ENCODE measurements around the gene SLC10A3.

SLC10A3 gene

DNA sequence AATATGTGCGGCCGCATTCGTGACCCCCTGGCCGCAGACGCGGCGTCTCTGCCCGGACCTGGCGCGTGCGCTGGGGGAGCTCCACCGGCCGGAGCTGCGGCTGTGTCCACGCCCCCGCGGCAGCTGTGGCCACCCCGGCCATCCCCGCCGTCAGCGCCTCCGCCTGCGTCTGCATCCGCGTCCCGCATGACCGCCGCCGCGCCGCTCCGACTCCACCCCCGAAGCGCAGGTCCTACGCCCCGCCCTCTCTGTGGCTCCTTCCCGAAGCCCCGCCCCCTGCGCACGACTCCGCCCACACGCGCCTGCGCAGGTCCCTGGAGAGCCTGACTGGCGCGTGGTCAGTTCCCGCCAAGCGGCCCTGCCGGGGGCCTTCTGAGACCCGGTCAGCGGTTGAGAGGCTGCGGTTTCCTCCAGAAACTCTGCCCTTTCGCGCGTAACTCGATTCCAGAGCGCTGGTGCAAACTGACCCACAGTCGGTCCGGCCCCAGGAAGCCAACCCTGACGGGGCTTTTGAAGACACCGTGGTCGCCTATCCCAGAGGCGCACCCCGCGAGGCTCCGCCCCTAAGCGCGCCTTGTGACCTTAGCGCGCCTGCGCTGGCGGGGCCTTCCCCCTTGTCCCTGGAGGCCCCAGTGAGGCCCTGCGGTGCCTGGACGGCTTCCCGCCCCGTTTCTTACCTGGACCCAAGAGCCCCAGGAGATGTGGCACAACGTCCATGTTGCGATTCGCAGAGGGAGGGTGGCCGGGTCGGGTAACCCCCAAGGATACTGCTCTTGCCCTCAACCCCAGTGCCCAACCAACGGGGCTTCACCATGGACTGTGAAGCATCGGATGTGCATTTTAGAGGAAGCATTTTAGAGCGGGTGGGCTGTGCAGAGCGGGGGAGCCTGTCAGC is 11.5 kb downstream of the SLC10A3 start, which contains the start of gene LAGE3 (continued):
- TF ChIP-seq ZNF350 (tag by site-specific recombination; IDR thresholded peaks at IDR 0.05), result no peak
- TF ChIP-seq ZNF777 (tag by site-specific recombination; IDR thresholded peaks at IDR 0.05; ENCODE audit: borderline replicate concordance), result peak; percentile 73; the same call in 1 of the 2 replicates
- no peak for TF ChIP-seq SCRT2 (tag by site-specific recombination; IDR thresholded peaks at IDR 0.05)
- TF ChIP-seq KLF9 (tag by site-specific recombination; IDR thresholded peaks at IDR 0.05; ENCODE audit: low read depth), result peak; percentile 69
- TF ChIP-seq, protein P1, sequence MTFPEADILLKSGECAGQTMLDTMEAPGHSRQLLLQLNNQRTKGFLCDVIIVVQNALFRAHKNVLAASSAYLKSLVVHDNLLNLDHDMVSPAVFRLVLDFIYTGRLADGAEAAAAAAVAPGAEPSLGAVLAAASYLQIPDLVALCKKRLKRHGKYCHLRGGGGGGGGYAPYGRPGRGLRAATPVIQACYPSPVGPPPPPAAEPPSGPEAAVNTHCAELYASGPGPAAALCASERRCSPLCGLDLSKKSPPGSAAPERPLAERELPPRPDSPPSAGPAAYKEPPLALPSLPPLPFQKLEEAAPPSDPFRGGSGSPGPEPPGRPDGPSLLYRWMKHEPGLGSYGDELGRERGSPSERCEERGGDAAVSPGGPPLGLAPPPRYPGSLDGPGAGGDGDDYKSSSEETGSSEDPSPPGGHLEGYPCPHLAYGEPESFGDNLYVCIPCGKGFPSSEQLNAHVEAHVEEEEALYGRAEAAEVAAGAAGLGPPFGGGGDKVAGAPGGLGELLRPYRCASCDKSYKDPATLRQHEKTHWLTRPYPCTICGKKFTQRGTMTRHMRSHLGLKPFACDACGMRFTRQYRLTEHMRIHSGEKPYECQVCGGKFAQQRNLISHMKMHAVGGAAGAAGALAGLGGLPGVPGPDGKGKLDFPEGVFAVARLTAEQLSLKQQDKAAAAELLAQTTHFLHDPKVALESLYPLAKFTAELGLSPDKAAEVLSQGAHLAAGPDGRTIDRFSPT (tag by site-specific recombination; IDR thresholded peaks at IDR 0.05), result 0 out of 2 replicates have a peak, but pooled peaks have one; percentile 25
- no peak for TF ChIP-seq ZBTB21 (tag by site-specific recombination; IDR thresholded peaks at IDR 0.05)
- TF ChIP-seq, protein P2, sequence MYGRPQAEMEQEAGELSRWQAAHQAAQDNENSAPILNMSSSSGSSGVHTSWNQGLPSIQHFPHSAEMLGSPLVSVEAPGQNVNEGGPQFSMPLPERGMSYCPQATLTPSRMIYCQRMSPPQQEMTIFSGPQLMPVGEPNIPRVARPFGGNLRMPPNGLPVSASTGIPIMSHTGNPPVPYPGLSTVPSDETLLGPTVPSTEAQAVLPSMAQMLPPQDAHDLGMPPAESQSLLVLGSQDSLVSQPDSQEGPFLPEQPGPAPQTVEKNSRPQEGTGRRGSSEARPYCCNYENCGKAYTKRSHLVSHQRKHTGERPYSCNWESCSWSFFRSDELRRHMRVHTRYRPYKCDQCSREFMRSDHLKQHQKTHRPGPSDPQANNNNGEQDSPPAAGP (tag by site-specific recombination; IDR thresholded peaks at IDR 0.05), result 0 out of 2 replicates have a peak, but pooled peaks have one; percentile 46
- TF ChIP-seq ZNF677 (tag by site-specific recombination; IDR thresholded peaks at IDR 0.05), result no peak
- TF ChIP-seq KLF7 (tag by site-specific recombination; IDR thresholded peaks at IDR 0.05; ENCODE audit: borderline replicate concordance), result peak; percentile 15; the same call in 1 of the 2 replicates
- TF ChIP-seq ZNF664 (tag by site-specific recombination; IDR thresholded peaks at IDR 0.05), result no peak
- TF ChIP-seq, protein P3, sequence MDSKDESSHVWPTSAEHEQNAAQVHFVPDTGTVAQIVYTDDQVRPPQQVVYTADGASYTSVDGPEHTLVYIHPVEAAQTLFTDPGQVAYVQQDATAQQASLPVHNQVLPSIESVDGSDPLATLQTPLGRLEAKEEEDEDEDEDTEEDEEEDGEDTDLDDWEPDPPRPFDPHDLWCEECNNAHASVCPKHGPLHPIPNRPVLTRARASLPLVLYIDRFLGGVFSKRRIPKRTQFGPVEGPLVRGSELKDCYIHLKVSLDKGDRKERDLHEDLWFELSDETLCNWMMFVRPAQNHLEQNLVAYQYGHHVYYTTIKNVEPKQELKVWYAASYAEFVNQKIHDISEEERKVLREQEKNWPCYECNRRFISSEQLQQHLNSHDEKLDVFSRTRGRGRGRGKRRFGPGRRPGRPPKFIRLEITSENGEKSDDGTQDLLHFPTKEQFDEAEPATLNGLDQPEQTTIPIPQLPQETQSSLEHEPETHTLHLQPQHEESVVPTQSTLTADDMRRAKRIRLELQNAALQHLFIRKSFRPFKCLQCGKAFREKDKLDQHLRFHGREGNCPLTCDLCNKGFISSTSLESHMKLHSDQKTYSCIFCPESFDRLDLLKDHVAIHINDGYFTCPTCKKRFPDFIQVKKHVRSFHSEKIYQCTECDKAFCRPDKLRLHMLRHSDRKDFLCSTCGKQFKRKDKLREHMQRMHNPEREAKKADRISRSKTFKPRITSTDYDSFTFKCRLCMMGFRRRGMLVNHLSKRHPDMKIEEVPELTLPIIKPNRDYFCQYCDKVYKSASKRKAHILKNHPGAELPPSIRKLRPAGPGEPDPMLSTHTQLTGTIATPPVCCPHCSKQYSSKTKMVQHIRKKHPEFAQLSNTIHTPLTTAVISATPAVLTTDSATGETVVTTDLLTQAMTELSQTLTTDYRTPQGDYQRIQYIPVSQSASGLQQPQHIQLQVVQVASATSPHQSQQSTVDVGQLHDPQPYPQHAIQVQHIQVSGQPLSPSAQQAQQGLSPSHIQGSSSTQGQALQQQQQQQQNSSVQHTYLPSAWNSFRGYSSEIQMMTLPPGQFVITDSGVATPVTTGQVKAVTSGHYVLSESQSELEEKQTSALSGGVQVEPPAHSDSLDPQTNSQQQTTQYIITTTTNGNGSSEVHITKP (tag by site-specific recombination; IDR thresholded peaks at IDR 0.05), result peak; percentile 24; the same call in 1 of the 2 replicates
- TF ChIP-seq GLIS1 (tag by site-specific recombination; IDR thresholded peaks at IDR 0.05), result peak; percentile 60
- peak; percentile 71 for TF ChIP-seq SP7 (tag by site-specific recombination; IDR thresholded peaks at IDR 0.05)
- TF ChIP-seq ZBTB7A (tag by site-specific recombination; IDR thresholded peaks at IDR 0.05; ENCODE audit: low read depth), result no peak; the same call in 1 of the 2 replicates
- TF ChIP-seq ZSCAN30 (tag by site-specific recombination; IDR thresholded peaks at IDR 0.05), result peak; percentile 68
- TF ChIP-seq, protein P4, sequence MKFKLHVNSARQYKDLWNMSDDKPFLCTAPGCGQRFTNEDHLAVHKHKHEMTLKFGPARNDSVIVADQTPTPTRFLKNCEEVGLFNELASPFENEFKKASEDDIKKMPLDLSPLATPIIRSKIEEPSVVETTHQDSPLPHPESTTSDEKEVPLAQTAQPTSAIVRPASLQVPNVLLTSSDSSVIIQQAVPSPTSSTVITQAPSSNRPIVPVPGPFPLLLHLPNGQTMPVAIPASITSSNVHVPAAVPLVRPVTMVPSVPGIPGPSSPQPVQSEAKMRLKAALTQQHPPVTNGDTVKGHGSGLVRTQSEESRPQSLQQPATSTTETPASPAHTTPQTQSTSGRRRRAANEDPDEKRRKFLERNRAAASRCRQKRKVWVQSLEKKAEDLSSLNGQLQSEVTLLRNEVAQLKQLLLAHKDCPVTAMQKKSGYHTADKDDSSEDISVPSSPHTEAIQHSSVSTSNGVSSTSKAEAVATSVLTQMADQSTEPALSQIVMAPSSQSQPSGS (tag by site-specific recombination; IDR thresholded peaks at IDR 0.05; ENCODE audit: low read depth), result no peak
- TF ChIP-seq ZEB2 (tag by site-specific recombination; IDR thresholded peaks at IDR 0.05), result peak; percentile 79
- TF ChIP-seq ZNF747 (tag by site-specific recombination; IDR thresholded peaks at IDR 0.05), result no peak
- 0 out of 2 replicates have a peak, but pooled peaks have one; percentile 10 for TF ChIP-seq ZSCAN23 (tag by site-specific recombination; IDR thresholded peaks at IDR 0.05)
- no peak for TF ChIP-seq YY1 (tag by site-specific recombination; IDR thresholded peaks at IDR 0.05)
- TF ChIP-seq ZBTB48 (tag by site-specific recombination; IDR thresholded peaks at IDR 0.05), result peak; percentile 55; the same call in 1 of the 2 replicates
- TF ChIP-seq ZIC2 (tag by site-specific recombination; IDR thresholded peaks at IDR 0.05), result peak; percentile 95
- peak; percentile 96 for TF ChIP-seq SP3 (tag by site-specific recombination; IDR thresholded peaks at IDR 0.05)
- peak; percentile 51; the same call in 1 of the 2 replicates for TF ChIP-seq ZNF610 (tag by site-specific recombination; IDR thresholded peaks at IDR 0.05; ENCODE audit: borderline replicate concordance)
- peak; percentile 89 for TF ChIP-seq ZNF501 (tag by site-specific recombination; IDR thresholded peaks at IDR 0.05)
- TF ChIP-seq ZNF24 (tag by site-specific recombination; IDR thresholded peaks at IDR 0.05), result peak; percentile 20; the same call in 1 of the 2 replicates
- TF ChIP-seq, protein P5, sequence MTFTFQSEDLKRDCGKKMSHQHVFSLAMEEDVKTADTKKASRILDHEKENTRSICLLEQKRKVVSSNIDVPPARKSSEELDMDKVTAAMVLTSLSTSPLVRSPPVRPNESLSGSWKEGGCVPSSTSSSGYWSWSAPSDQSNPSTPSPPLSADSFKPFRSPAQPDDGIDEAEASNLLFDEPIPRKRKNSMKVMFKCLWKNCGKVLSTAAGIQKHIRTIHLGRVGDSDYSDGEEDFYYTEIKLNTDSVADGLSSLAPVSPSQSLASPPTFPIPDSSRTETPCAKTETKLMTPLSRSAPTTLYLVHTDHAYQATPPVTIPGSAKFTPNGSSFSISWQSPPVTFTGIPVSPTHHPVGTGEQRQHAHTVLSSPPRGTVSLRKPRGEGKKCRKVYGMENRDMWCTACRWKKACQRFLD (tag by site-specific recombination; IDR thresholded peaks at IDR 0.05), result no peak
- TF ChIP-seq ZNF600 (tag by site-specific recombination; IDR thresholded peaks at IDR 0.05), result peak; percentile 52
- no peak for TF ChIP-seq ZNF133 (tag by site-specific recombination; IDR thresholded peaks at IDR 0.05)
- 0 out of 2 replicates have a peak, but pooled peaks have one; percentile 38 for TF ChIP-seq ZNF596 (tag by site-specific recombination; IDR thresholded peaks at IDR 0.05)
- TF ChIP-seq ZNF660 (tag by site-specific recombination; IDR thresholded peaks at IDR 0.05), result 0 out of 2 replicates have a peak, but pooled peaks have one; percentile 38

Measured in HEK293 (cell line).